ENCODE measurements around the gene KPNA6.

The KPNA6 gene

DNA sequence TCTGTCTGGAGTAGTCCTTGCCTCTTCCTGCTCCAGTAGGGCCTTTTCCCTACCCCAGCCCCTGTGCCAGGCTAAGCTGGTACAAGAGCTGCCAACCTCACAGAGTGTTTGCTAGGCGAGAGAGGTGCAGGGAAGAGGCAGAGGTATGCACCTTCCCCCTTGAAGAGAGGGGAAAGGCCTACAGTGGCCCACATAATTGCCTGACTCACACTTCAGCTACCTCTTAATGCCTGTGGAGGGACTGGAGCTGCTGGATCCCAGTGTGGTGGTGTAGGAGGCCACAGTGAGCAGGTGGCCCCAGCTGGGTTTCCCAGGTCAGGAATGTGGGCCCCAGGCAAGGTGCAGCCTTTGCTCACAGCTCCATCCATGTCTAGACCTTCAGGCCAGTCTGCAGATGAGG lies 89.2 kb downstream of the KPNA6 start:
- Histone ChIP-seq H3K27me3 (peaks cover 13% of the 10 kb centered on the region), H3K4me1 (ENCODE audit: control insufficient read depth in 1 of 2, insufficient read depth in 1 of 2, low read depth in 1 of 2, low read length in 1 of 2) (peaks cover 23% of the 10 kb centered on the region in 2 experiments), H3K9me3 (no peaks in the 10 kb centered on the region), H3K36me3 (peaks cover 68% of the 10 kb centered on the region), H3K4me3 (ENCODE audit: low read depth in 1 of 2, low read length in 1 of 2) (no peak overlapping the region), H3K27ac (no peak overlapping the region)
- TF ChIP-seq, protein P1, sequence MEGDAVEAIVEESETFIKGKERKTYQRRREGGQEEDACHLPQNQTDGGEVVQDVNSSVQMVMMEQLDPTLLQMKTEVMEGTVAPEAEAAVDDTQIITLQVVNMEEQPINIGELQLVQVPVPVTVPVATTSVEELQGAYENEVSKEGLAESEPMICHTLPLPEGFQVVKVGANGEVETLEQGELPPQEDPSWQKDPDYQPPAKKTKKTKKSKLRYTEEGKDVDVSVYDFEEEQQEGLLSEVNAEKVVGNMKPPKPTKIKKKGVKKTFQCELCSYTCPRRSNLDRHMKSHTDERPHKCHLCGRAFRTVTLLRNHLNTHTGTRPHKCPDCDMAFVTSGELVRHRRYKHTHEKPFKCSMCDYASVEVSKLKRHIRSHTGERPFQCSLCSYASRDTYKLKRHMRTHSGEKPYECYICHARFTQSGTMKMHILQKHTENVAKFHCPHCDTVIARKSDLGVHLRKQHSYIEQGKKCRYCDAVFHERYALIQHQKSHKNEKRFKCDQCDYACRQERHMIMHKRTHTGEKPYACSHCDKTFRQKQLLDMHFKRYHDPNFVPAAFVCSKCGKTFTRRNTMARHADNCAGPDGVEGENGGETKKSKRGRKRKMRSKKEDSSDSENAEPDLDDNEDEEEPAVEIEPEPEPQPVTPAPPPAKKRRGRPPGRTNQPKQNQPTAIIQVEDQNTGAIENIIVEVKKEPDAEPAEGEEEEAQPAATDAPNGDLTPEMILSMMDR (IDR thresholded peaks at IDR 0.05), result no peak

DNA sequence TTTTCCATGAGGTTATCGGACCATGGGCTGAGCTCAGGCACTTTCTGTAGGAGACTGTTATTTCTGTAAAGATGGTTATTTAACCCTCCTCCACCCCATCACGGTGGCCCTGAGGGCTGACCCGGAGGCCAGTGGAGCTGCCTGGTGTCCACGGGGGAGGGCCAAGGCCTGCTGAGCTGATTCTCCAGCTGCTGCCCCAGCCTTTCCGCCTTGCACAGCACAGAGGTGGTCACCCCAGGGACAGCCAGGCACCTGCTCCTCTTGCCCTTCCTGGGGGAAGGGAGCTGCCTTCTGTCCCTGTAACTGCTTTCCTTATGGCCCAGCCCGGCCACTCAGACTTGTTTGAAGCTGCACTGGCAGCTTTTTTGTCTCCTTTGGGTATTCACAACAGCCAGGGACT lies 90.0 kb downstream of the KPNA6 start:
- Histone ChIP-seq H3K4me1 (ENCODE audit: control insufficient read depth in 1 of 2, insufficient read depth in 1 of 2, low read depth in 1 of 2, low read length in 1 of 2) (peaks cover 23% of the 10 kb centered on the region in 2 experiments), H3K27ac (no peak overlapping the region), H3K36me3 (peaks cover 61% of the 10 kb centered on the region), H3K9me3 (no peaks in the 10 kb centered on the region), H3K27me3 (peaks cover 13% of the 10 kb centered on the region), H3K4me3 (ENCODE audit: low read depth in 1 of 2, low read length in 1 of 2) (no peak overlapping the region)
- TF ChIP-seq, protein P1 (IDR thresholded peaks at IDR 0.05), result no peak

DNA sequence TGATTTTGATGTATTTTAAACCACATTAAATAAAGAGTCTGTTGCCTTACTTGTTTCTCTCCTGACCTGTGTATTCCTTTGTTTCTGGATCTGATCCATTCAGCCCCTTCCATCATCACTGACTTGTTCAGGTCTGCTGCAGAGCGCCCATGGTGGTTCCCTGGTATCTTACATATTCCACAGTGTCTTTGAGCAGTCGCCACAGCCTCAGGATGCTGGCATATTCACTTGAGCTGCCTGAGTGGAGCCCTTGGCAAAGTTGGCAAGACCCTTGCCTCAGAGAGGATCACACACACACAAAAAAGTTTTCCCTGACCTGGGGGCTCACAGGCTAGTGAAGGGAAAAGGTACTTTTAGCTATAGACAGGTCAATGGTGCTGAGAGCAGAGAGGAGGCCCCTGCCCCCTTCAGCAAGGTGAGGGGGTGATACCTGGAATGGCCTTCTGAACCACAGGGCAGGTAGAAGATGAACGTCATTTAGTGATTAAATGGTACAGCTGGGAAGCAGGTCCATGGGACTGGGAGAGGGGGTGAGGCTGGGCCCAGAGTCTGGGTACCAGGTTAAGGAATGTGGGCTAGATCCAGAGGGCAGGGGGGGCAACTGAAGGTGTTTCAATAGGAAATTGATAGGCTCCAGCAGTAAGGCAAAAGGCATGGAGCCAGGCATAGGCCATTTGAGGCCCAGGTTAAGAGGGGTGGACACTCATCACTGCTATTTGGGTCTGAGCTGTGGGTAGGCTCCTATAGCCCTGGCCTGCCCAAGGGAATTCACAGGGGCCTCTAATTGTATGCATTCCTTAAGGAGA lies 90.6 kb downstream of the KPNA6 start:
- Histone ChIP-seq H3K27me3 (peaks cover 13% of the 10 kb centered on the region), H3K27ac (no peak overlapping the region), H3K4me1 (ENCODE audit: control insufficient read depth in 1 of 2, insufficient read depth in 1 of 2, low read depth in 1 of 2, low read length in 1 of 2) (peaks cover 23% of the 10 kb centered on the region in 2 experiments), H3K4me3 (ENCODE audit: low read depth in 1 of 2, low read length in 1 of 2) (no peak overlapping the region), H3K9me3 (no peaks in the 10 kb centered on the region), H3K36me3 (peaks cover 55% of the 10 kb centered on the region)
- TF ChIP-seq, protein P1 (IDR thresholded peaks at IDR 0.05), result no peak

DNA sequence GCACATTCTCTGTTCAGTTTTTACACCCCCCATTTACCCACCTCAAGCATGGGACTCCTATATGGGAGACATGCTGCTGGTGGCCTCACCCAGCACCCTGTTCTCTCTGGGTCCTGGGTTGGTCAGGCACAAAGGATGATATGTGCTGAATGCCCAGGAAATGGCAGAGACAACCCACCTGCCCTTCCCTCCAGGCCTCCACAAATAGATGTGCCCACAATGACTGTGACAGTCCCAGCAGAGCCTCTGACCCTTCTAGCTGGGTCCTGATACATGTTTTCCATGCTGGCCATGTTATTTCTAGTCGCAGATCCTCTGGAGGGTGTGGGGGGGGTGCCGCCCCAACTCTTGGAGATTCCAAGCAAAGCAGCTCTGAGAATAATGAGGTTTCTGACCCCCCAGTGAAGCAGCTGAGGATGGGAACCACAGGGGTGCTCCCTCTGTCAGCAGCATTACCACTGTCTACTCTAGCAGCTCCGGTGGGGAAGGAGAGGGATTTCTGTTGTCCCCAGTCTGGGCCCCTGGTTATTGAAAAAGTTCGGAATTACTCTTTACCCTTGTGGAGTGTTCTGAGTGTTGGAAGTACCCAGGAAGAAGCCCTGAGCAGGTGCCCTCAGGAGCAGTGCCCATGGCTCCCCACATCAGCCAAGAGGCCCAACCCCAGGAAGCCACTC lies 91.3 kb downstream of the KPNA6 start:
- Histone ChIP-seq H3K27ac (no peak overlapping the region), H3K36me3 (peaks cover 47% of the 10 kb centered on the region), H3K9me3 (no peaks in the 10 kb centered on the region), H3K4me1 (ENCODE audit: control insufficient read depth in 1 of 2, insufficient read depth in 1 of 2, low read depth in 1 of 2, low read length in 1 of 2) (peaks cover 23% of the 10 kb centered on the region in 2 experiments), H3K4me3 (ENCODE audit: low read depth in 1 of 2, low read length in 1 of 2) (no peak overlapping the region), H3K27me3 (peaks cover 13% of the 10 kb centered on the region)
- TF ChIP-seq, protein P1 (IDR thresholded peaks at IDR 0.05), result no peak

DNA sequence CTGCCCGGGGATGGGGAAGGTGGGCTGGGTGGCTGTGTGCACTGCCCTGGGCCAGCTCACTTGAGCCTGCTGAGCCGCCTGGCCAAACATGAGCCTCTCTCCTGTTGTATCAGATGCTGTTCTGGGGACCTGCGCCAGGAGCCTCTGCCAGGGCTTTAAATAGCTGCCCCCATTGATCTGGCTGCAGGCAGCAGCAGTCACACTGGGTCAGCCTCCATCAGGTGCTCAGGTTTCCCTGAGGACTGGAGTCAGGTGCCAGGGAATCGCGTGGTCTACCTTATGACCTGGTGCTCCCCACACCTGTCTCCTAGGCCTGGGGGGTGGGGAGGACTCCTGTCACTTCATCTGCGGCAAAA lies 91.8 kb downstream of the KPNA6 start:
- peak overlapping the region; percentile 48 for H3K27ac ChIP-seq
- H3K9me3 ChIP-seq, result no peaks in the 10 kb centered on the region
- H3K4me3 ChIP-seq (ENCODE audit: low read depth in 1 of 2, low read length in 1 of 2), result peak overlapping the region in 1 of 2 experiments; percentile 68
- peaks cover 23% of the 10 kb centered on the region in 2 experiments for H3K4me1 ChIP-seq (ENCODE audit: control insufficient read depth in 1 of 2, insufficient read depth in 1 of 2, low read depth in 1 of 2, low read length in 1 of 2)
- H3K36me3 ChIP-seq, result peaks cover 42% of the 10 kb centered on the region
- TF ChIP-seq, protein P1 (IDR thresholded peaks at IDR 0.05), result no peak
- H3K27me3 ChIP-seq, result peaks cover 13% of the 10 kb centered on the region

Data from neutrophil (primary cell).